ENCODE measurements around the gene MPP4.

The MPP4 gene

GRCh38 chr2:201630577-201630976 lies 67.9 kb downstream of the MPP4 start:
- Histone ChIP-seq H3K9ac (ENCODE audit: low read depth, low read length) (no peak overlapping the region), H3K4me2 (ENCODE audit: insufficient read depth, low read length) (no peak overlapping the region), H2AFZ (ENCODE audit: low read depth, low read length) (no peak overlapping the region), H3K4me1 (ENCODE audit: insufficient read depth, low read length) (no peaks in the 10 kb centered on the region), H3K9me3 (ENCODE audit: insufficient read depth, low read length, severe bottlenecking) (no peaks in the 10 kb centered on the region), H3K79me2 (ENCODE audit: insufficient read depth, low read length) (no peaks in the 10 kb centered on the region), H3K36me3 (ENCODE audit: insufficient read depth, low read length) (peaks cover 80% of the 10 kb centered on the region), H3K4me3 (ENCODE audit: low read depth in 1 of 2, low read length in 2 of 2) (no peak overlapping the region), H3K27me3 (ENCODE audit: insufficient read depth, low read length, poor library complexity) (no peaks in the 10 kb centered on the region), H3K27ac (ENCODE audit: low read length) (no peak overlapping the region), H4K20me1 (ENCODE audit: insufficient read depth, low read length) (no peaks in the 10 kb centered on the region)
- no peak for ATAC-seq (ENCODE audit: insufficient read depth, low read depth)
- DNase-seq, result no peak
- TF ChIP-seq CTCF (IDR thresholded peaks at IDR 0.05; ENCODE audit: borderline replicate concordance, extremely low read depth, low read length, poor library complexity, severe bottlenecking) (no peak), EZH2 (IDR thresholded peaks at IDR 0.05; ENCODE audit: borderline replicate concordance, low read depth, low read length, severe bottlenecking) (no peak)

- H4K20me1 ChIP-seq (ENCODE audit: insufficient read depth, low read length), result no peaks in the 10 kb centered on the region
- H3K79me2 ChIP-seq (ENCODE audit: insufficient read depth, low read length), result no peaks in the 10 kb centered on the region
- H3K4me3 ChIP-seq (ENCODE audit: low read depth in 1 of 2, low read length in 2 of 2), result no peak overlapping the region
- no peaks in the 10 kb centered on the region for H3K27me3 ChIP-seq (ENCODE audit: insufficient read depth, low read length, poor library complexity)
- no peak for ATAC-seq (ENCODE audit: insufficient read depth, low read depth)
- H3K36me3 ChIP-seq (ENCODE audit: insufficient read depth, low read length), result peaks cover 67% of the 10 kb centered on the region
- no peak overlapping the region for H3K9ac ChIP-seq (ENCODE audit: low read depth, low read length)
- H3K4me1 ChIP-seq (ENCODE audit: insufficient read depth, low read length), result no peaks in the 10 kb centered on the region
- DNase-seq, result no peak
- no peak overlapping the region for H3K4me2 ChIP-seq (ENCODE audit: insufficient read depth, low read length)
- no peak for TF ChIP-seq CTCF (IDR thresholded peaks at IDR 0.05; ENCODE audit: borderline replicate concordance, extremely low read depth, low read length, poor library complexity, severe bottlenecking)
- no peak for TF ChIP-seq EZH2 (IDR thresholded peaks at IDR 0.05; ENCODE audit: borderline replicate concordance, low read depth, low read length, severe bottlenecking)
- H2AFZ ChIP-seq (ENCODE audit: low read depth, low read length), result no peak overlapping the region
- H3K27ac ChIP-seq (ENCODE audit: low read length), result no peak overlapping the region
- no peaks in the 10 kb centered on the region for H3K9me3 ChIP-seq (ENCODE audit: insufficient read depth, low read length, severe bottlenecking)
Measured at GRCh38 chr2:201628545-201628944, 69.9 kb downstream of the MPP4 start.

- no peak overlapping the region for H2AFZ ChIP-seq (ENCODE audit: low read depth, low read length)
- H3K36me3 ChIP-seq (ENCODE audit: insufficient read depth, low read length), result peaks cover 28% of the 10 kb centered on the region
- no peak overlapping the region for H3K4me2 ChIP-seq (ENCODE audit: insufficient read depth, low read length)
- no peak overlapping the region for H3K4me3 ChIP-seq (ENCODE audit: low read depth in 1 of 2, low read length in 2 of 2)
- H3K27ac ChIP-seq (ENCODE audit: low read length), result no peak overlapping the region
- ATAC-seq (ENCODE audit: insufficient read depth, low read depth) (no peak), DNase-seq (no peak)
- H3K27me3 ChIP-seq (ENCODE audit: insufficient read depth, low read length, poor library complexity), result no peaks in the 10 kb centered on the region
- H3K9ac ChIP-seq (ENCODE audit: low read depth, low read length), result no peak overlapping the region
- H4K20me1 ChIP-seq (ENCODE audit: insufficient read depth, low read length), result no peaks in the 10 kb centered on the region
- no peaks in the 10 kb centered on the region for H3K9me3 ChIP-seq (ENCODE audit: insufficient read depth, low read length, severe bottlenecking)
- H3K4me1 ChIP-seq (ENCODE audit: insufficient read depth, low read length), result no peaks in the 10 kb centered on the region
- no peaks in the 10 kb centered on the region for H3K79me2 ChIP-seq (ENCODE audit: insufficient read depth, low read length)
- TF ChIP-seq CTCF (IDR thresholded peaks at IDR 0.05; ENCODE audit: borderline replicate concordance, extremely low read depth, low read length, poor library complexity, severe bottlenecking) (no peak), EZH2 (IDR thresholded peaks at IDR 0.05; ENCODE audit: borderline replicate concordance, low read depth, low read length, severe bottlenecking) (no peak)
Measured at GRCh38 chr2:201622306-201622970, 76.0 kb downstream of the MPP4 start.

Data from DND-41 (cell line).